HG02981 (cell line): Measurements from ENCODE around the gene TMCO1.
A peak's percentile ranks its signal among the peaks of the same experiment; 100 is the strongest.
"Not testable (repeated sequence)": the region's sequence is repeated elsewhere in the genome, so short reads cannot be mapped to it uniquely, and the experiment has no call there.

Experiments
- ATAC-seq: cut with Tn5 transposase; IDR thresholded peaks from one replicate; pipeline ENCODE4 v1.9.1; 2021; ENCODE audit warnings: mild to moderate bottlenecking, moderate library complexity; ENCODE audit not compliant: unreplicated experiment

Gene TMCO1

DNA sequence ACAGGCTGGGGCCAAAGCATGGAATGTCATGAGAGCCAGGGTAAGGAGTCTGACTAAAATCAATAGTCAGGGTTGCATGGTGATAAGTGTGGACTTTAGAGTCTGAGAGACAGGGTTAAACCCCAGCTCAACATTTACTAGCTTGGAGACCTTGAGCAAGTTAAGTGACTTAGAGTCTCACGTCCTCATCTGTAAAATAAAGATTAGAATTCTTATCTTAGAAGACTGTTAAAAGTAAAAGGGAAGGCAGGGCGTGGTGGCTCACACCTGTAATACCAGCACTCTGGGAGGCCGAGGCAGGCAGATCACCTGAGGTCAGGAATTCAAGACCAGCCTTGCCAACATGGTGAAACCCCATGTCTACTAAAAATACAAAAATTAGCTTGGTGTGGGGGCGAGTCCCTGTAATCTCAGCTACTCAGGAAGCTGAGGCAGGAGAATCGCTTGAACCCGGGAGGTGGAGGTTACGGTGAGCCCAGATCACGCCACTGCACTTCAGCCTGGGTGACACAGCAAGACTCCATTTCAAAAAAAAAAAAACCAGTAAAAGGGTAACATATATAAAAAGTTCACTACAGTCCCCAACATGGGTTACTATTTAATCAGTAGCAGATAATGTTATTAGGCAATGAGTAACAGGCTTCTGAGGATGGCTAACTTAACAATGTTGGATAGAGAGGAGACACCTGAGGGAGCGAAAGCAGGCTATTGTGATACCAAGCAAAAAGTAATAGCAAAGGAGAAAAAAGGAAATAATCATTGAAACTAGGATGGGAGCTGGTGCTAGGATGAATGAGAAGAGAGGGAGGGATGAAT is 20.8 kb downstream of the TMCO1 start:
- no peak for ATAC-seq

DNA sequence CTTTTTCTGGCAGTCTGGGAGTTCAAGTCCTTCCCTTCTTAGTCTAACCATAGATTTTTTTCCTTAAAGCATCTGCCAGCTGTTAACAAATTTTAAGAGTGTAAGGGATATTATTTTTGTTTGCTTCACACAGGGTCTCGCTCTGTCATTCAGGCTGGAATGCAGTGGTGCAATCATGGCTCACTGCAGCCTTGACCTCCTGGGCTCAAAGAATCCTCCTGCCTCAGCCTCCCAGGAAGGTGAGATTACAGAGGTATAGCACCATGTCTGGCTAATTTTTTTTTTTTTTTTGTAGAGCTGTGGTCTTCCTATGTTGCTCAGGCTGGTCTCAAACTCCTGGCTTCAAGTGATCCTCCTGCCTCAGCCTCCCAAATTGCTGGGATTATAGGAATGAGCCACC is 23.8 kb downstream of the TMCO1 start:
- not testable (repeated sequence) for ATAC-seq

DNA sequence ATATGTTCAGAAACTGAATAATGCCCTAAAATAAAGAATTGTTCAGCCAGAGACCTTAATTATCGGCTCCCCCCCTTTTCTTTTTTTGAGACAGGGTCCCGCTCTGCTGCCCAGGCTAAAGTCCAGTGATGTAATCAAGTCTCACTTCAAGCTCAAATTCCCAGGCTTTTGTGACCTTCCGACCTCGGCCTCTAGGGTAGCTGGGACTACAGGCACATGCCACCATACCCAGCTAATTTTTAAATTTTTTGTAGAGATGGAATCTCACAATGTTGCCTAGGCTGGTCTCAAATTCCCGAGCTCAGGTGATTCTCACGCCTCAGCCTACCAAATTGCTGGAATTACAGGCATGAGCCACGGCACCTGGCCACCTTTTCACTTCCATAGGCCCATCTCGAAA is 26.5 kb downstream of the TMCO1 start:
- no peak for ATAC-seq

DNA sequence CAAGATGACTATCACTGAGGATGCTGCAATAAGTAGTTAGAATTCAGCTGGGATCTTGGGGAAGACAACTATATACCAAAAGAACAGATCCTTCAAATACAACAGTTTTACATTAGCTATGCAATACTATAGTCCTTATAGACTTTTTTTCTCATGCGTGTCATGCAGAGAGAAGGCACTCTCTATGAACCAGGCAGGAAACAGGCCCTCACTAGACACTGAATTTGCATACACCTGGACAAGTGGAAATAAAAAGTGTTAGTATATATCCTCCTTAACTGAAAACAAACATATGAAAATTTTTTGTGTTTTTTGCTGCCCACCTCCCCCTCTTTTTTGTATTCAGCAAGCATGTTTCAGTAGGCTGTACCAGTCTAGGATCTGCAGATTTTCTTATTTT is 29.9 kb downstream of the TMCO1 start:
- peak; percentile 99 for ATAC-seq

DNA sequence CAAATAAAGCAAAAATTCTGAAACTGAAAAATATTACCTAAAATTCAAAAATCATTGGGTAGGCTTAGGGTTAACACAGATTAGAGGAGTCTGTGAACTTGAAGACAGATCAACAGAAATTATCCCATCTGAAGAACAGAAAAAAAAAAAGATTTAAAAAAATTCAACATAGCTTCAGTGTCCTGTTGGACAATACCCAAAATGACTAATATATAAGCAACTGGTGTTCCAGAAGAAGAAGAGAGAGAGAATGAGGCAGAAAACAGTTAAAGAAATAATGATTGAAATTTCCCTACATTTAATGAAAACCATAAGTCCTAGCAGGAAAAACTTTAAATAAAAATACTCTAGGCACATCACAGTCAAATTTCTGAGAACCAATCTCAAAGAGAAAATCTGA is 31.5 kb downstream of the TMCO1 start:
- no peak for ATAC-seq

DNA sequence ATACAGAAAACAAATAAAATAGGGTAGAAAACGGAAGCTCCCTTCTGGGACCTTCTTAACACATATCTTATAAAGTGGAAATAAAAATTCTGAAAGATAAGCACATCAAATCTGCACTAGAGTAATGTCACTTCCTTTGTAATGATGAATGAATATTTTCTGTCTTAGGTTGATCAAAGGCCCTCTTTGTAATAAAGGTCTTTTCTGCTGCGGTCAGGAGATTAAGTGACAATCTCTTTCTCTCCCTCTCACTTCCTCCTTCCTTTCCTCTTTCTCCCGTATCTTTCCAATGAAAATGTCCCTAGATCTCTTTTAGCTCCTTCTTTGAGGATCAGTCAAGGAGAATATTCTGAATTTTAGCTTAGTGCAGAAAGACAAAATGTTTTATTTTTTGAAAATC is 33.8 kb downstream of the TMCO1 start:
- no peak for ATAC-seq

DNA sequence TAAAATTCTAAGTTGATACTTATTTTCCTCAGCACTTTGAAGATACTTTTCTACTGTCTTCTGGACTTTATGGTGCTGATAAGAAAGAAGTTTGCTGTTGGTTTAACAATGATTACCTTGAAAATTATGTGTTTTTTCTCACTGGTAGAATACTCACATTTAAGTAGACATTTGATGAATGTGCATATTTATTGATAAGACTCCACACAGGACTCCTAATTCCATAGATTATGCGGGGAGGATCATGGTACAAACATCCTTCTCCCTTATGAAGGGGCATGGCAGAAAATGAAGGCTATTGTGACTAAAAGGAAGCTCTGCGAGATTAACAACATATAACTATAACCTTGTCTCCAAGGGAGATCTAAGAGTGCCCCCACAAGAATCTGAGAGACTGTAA is 41.8 kb downstream of the TMCO1 start:
- no peak for ATAC-seq

DNA sequence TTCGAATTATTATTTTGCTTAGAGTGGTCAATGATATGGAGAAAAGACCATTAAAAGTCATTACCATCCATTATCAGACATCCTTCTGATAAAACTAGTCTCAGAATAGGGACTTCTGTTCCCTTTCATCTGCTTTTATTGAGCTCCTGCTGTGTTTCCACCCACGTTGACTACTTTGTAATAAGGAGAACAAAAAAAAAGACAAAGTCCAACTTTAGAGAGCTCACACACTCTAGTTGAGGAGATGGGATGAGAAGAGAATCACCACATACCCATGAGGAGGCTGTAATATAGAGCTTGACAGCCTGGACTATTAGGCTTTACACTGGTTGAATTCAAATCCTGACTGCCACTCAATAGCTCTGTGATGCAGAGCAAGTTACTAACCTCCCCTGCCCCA is 42.5 kb downstream of the TMCO1 start:
- no peak for ATAC-seq

DNA sequence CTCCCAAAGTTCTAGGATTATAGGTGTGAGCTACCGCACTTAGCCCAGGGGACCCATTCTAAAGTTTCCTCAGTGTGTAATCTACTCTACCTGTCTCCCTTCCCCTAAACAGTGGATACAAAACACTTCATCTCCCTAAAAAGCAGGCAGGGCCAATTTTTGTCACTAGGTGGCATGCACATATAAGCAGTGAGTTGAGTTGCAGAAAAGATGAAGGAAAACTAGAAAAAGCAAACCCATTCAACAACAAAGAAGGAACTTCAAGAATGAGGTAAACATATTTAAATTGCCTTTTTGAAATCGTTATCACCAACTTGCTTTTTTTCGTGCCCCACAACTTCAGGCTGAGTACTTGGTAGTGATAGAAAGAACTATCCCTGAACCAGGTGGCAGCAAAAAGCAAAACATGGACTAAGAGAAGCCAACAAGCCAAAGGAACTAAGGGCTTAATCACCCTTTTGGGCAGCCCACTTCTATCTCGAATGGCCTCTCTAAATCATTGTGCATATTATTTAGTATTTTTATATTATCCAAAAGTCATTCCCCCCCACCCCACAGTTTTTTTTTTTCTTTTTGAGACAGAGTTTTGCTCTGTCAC is 50.7 kb downstream of the TMCO1 start:
- ATAC-seq: peak; percentile 65

DNA sequence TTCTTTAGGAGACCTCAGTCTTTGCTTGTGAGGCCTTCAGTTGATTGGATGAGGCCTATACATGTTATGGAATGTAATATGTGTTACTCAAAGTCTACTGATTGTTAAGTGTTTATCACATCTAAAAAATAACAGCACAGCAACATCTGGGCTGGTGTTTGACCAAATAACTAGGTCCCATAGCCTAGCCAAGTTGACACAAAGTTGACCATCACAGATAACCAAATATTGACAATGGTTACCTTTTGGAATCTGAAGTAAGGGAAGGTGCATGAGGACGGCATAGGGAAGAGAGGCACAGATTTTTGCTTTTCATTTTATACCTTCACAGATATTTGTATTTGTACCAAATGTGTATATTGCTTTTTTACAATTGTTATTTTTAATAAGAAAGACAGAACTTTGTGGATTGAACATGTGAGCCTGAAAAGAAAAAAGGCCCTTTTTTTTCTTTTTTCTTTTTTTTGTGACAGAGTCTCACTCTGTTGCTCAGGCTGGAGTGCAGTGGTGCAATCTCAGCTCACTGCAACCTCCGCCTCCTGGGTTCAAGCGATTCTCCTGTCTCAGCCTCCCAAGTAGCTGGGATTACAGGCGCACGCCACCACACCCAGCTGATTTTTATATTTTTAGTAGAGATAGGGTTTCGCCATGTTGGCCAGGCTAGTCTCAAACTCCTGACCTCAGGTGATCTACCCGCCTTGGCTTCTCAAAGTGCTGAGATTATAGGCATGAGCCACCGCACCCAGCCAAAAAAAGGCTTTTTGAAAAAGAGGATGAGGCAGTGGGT is 52.2 kb downstream of the TMCO1 start:
- not testable (repeated sequence) for ATAC-seq

DNA sequence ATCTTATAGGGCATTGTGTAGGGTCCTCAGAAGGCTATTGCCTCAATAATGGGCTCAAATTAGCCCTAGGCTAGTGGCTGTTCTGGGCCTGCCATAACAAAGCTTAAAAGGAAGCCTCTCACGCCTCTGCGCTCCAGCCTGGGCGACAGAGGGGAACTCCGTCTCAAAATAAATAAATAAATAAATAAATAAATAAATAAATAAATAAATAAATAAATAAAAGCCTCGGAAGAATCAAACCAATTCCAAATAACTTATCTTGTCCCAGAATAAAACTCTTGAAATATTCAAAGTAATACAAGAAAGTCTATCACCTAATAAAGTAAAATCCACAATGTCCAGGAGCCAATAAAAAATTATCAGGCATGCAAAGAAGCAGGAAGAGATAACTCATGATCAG is 55.9 kb downstream of the TMCO1 start:
- ATAC-seq: no peak

DNA sequence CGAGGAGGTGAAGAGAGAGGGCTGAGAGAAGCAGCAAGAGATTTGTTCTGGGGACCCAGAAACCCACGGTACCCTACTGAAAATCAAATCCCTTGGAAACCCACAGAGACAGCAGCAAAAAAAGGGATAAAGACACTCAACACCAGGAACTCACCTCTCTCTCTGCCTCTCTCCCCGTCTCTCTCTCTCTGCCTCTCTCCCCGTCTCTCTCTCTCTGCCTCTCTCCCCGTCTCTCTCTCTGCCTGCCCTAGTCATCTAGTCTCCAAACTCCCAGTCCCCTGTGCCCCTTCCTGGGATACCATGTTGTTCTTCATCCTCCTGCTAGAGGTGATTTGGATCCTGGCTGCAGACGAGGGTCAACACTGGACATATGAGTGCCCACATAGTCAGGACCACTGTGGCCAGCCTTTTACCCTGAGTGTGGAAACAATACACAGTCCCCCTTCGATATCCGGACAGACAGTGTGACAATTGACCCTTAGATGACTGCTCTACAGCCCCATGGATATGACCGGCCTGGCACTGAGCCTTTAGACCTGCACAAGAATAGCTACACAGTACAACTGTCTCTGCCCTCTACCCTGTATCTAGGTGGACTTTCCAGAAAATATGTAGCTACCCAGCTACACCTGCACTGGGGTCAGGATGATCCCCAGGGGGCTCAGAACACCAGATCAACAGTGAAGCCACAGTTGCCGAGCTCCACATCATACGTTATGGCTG is 60.5 kb downstream of the TMCO1 start:
- ATAC-seq: no peak

DNA sequence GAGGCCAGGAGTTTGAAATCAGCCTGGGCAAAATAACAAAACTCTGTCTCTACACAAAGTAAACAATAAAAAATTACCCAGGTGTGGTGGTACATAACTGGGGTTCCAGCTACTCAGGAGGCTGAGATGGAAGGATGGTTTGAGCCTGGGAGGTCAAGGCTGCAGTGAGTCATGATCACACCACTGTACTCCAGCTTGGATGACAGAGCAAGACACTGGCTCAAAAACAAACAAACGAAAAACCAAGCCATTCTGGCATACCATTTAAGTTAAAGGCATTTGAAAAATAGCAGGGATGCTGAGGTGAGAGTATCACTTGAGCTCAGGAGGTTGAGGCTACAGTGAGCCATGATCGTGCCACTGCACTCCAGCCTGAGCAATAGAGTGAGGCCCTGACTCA is 65.0 kb downstream of the TMCO1 start:
- no peak for ATAC-seq

DNA sequence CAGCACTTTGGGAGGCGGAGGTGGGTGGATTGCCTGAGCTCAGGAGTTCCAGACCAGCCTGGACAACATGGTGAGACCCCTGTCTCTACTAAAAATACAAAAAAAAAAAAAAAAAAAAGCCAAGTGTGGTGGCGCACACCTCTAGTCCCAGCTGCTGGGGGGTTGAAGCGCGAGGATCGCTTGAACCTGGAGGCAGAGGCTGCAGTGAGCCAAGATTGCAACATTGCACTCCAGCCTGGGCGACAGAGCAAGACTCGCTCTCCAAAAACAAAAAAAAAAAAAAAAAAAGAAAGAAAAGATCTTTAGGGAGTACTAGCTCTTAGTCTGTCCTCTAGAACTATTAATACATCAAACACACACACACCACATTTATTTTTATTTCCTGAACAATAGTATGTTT is 66.7 kb downstream of the TMCO1 start:
- not testable (repeated sequence) for ATAC-seq

DNA sequence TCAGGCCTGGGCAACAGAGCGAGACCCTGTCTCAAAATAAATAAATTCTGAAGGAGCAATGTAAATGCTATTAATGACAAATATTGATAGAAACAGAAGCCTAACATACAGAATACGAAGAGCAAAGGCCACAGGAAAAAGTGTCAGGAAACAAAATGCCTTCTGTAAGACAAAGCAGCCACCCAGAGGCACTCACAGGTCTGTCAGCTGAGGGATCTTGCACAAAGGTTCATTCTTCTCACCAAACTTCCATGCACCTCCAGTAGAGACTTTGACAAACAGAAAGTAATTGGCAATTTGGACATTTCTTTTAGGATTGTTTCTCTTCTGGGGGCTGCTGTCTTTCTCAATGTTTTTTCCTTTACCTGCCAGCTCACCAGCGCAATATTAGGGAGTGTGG is 69.1 kb downstream of the TMCO1 start:
- no peak for ATAC-seq

DNA sequence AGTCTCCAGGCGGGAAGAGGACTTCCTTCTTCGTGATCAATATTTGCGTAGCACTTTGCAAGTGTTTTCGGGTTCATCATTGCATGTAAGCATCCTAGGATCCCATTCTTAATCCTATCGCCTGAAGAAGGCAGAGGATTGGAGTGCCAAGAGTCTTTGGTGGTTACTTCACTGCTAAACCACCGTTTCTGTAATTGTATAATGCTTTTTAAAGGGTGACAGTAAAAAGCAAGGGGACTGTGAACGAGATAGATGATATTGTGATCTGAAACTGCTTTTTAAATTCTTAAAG is 70.0 kb downstream of the TMCO1 start:
- no peak for ATAC-seq

DNA sequence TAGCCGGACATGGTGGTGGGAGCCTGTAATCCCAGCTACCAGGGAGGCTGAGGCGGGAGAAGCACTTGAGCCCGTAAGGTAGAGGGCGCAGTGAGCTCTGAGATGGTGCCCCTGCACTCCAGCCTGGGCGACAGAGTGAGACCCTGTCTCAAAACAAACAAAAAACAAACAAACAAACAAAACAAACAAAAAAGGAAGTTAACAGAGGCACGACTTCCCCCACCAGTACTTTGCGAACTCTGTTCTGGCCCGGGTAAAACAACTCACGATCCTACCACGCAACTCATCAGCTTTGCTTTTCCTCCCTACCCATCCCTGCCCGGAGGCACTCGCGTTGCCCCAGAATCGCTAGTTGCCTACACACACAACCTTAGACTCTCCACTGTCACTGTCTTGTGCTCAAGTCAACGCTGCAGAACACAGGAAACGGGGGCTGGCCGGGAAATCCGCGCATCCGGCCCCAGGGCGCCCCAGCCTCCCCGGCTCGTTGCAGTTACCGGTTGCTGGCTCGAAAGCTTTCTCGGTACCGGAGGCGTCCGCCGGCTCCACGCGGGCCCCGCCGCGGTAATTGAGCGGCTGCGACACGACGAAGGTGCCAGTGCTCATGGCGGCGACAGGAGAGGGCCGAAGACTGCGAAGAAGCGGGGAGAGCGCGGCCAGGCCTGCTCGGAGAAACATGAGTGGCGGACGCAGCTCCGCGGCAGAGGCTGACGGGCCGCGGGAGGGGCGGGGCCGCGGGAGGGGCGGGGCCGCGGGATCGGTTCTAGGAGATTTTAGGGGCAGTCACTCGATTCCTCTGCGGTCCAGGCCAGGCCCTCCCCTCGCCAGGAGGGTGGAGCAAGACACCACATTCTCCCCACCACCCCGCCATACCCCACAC is 70.5 kb downstream of the TMCO1 start, which contains the start of gene ALDH9A1:
Gene ALDH9A1 (minus strand): TSS at position 682 of the 880 bp plus-strand sequence. CDS start 4 bp downstream, at position 678.
- ATAC-seq: peak; percentile 90

DNA sequence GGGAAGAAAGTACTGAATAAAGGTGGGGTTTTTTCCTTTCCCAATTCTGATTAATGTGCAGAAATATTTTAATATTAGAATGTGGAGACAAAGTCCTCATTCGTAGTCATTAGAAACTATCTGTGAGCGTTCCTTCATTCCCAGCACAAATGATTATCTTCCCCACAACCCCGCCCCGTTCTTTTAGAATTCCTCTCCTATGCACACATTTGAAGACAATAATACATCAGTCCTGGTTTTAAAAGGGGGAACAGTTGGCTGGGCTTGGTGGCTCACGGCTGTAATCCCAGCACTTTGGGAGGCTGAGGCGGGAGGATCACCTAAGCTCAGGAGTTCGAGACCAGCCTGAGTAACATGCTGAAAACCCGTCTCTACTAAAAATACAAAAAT is 71.2 kb downstream of the TMCO1 start:
- ATAC-seq: no peak

DNA sequence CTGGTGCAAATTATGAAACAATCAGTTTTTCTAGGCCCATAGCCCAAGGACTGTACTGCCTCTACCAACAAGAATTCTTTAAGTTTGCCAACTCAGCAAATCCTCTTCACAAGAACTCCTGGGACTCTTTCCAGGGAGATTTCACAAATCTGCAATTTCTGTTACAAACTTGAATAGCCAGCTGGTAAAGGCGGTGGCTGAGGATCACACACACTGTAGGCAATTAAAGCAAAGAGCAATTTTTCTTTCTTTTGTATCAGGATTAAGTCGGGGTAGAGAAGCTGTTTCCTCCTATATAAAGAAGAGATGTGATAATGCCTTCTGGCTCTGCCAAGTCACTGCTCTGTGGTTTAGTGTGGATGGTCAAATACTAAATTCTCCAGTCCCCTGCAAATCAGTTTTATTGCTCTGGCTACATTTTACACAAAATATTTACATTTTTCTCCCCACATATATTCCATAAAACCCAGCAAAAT is 72.0 kb downstream of the TMCO1 start:
- no peak for ATAC-seq

DNA sequence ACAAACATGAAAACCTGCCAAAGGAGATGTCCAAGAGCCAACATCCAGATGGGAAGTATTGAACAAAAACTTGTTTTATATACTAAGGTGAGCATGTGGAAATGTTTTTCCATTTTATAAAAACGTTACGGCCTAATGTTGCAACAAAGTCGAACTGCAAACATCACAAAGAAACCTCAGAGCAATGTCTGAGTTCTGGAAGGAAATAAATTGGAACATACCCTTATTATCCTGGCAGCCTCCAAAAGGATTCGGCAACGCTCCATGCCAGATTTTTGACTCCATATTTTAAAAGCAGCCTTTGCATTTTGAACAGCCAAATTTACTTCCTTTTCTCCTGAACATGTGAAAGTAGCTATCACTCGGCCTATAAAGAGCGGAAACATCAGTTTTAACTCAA is 73.6 kb downstream of the TMCO1 start:
- no peak for ATAC-seq
